Endothelial cell of umbilical vein (primary cell): ENCODE measurements around the gene NACA2. TPM values are rescaled to one million over a fixed set of nuclear protein-coding genes. Genes with fewer than 3 reads are reported as not detected.

Experiments
- BruUV-seq: library from RNA; stranded (reverse); fragments of 400-500 nt; replicated peaks from 2 replicates; lab custom pipeline; 2021; lab: Mats Ljungman, UMichigan
- CTCF ChIA-PET: fragments of 300-600, 350-600 bp; sonication (Branson Sonifier 250); formaldehyde crosslinking; loops from one replicate; lab custom pipeline; 2021; ENCODE audit warnings: antibody characterized with exemption, inconsistent platforms; lab: Charles Lee
- POLR2A ChIA-PET: fragments of 300-600, 350-600 bp; sonication (Branson Sonifier 250); formaldehyde crosslinking; loops from one replicate; lab custom pipeline; 2021; ENCODE audit warnings: antibody characterized with exemption, inconsistent platforms; lab: Charles Lee
- DNase-seq: peaks from one replicate; pipeline ENCODE4 v3.0.0-alpha.2; 2011; ENCODE audit warnings: low read depth, low spot score
- FAIRE-seq: peaks from 2 replicates; lab custom pipeline; 2011; peaks lifted over from hg19 to GRCh38; lab: Jason Lieb, UNC
- H2AFZ ChIP-seq: 2 replicates; pipeline ENCODE4 v1.6.0; 2012; ENCODE audit warnings: low read depth, low read length, control low read depth, inconsistent platforms
- H3K27ac ChIP-seq: 2 replicates; pipeline ENCODE4 v1.5.1; 2011; ENCODE audit warnings: low read depth, mild to moderate bottlenecking, control low read depth, low read length, moderate library complexity; ENCODE audit not compliant: insufficient read depth
- H3K27me3 ChIP-seq, 2 experiments: 2 replicates each; pipeline versions ENCODE4 v1.6.0 to v1.6.1; 2011; ENCODE audit warnings: low read length in 2 of 2, mixed read lengths in 1 of 2; ENCODE audit not compliant: control insufficient read depth in 2 of 2, insufficient read depth in 2 of 2
- H3K36me3 ChIP-seq, 2 experiments: 2 replicates in 1 of 2; 3 replicates in 1 of 2; pipeline ENCODE4 v1.5.1; 2011; ENCODE audit warnings: low read length in 2 of 2, mild to moderate bottlenecking in 1 of 2, moderate library complexity in 1 of 2; ENCODE audit not compliant: control insufficient read depth in 2 of 2, insufficient read depth in 2 of 2; ENCODE audit errors: extremely low read depth in 1 of 2
- H3K4me1 ChIP-seq: 3 replicates; pipeline ENCODE4 v1.5.1; 2011; ENCODE audit warnings: mild to moderate bottlenecking, low read length; ENCODE audit not compliant: control insufficient read depth, insufficient read depth; ENCODE audit errors: extremely low read depth
- H3K4me2 ChIP-seq: 2 replicates; pipeline ENCODE4 v1.6.1; 2011; ENCODE audit warnings: low read length, control low read depth, mixed read lengths; ENCODE audit not compliant: insufficient read depth
- H3K4me3 ChIP-seq, 3 experiments: fragments of 200-600 bp in 1 of 3; sonication (generic), shearing (Covaris generic) in 1 of 3; replicated peaks in 1 of 3; 2 replicates each; pipeline ENCODE4 v1.5.1; 2011 to 2016; ENCODE audit warnings: control low read depth in 3 of 3, low read length in 3 of 3, mild to moderate bottlenecking in 2 of 3, inconsistent platforms in 1 of 3, low read depth in 1 of 3, moderate library complexity in 1 of 3; ENCODE audit not compliant: insufficient read depth in 1 of 3
- H3K79me2 ChIP-seq: 2 replicates; pipeline ENCODE4 v1.6.0; 2012; ENCODE audit warnings: low read length, inconsistent platforms; ENCODE audit not compliant: control insufficient read depth, insufficient read depth
- H3K9ac ChIP-seq: replicated peaks from 2 replicates; pipeline ENCODE3; 2011; ENCODE audit warnings: low read length, control low read depth; ENCODE audit not compliant: insufficient read depth; ENCODE audit errors: extremely low read depth
- H3K9me1 ChIP-seq: replicated peaks from 3 replicates; pipeline ENCODE4 v1.6.0; 2011; ENCODE audit warnings: mild to moderate bottlenecking, low read length; ENCODE audit not compliant: control insufficient read depth, insufficient read depth; ENCODE audit errors: extremely low read depth
- H3K9me3 ChIP-seq: replicated peaks from 2 replicates; pipeline ENCODE4 v1.5.1; 2012; ENCODE audit warnings: low read length, inconsistent platforms; ENCODE audit not compliant: control insufficient read depth, insufficient read depth
- H4K20me1 ChIP-seq: replicated peaks from 2 replicates; pipeline ENCODE3; 2011; ENCODE audit warnings: mild to moderate bottlenecking, low read length; ENCODE audit not compliant: control insufficient read depth, insufficient read depth; ENCODE audit errors: extremely low read depth
- EZH2 ChIP-seq: IDR thresholded peaks from 2 replicates; pipeline ENCODE4 v1.6.1; 2012; ENCODE audit warnings: borderline replicate concordance, low read depth, mild to moderate bottlenecking, moderate library complexity, low read length, inconsistent platforms; ENCODE audit not compliant: severe bottlenecking
- FOS ChIP-seq: IDR thresholded peaks from 2 replicates; pipeline ENCODE4 v1.6.1; 2011; ENCODE audit warnings: mild to moderate bottlenecking, low read length, moderate library complexity, borderline replicate concordance; ENCODE audit not compliant: insufficient read depth
- GATA2 ChIP-seq: IDR thresholded peaks from 2 replicates; pipeline ENCODE4 v1.7.0; 2011; ENCODE audit warnings: low read depth, mild to moderate bottlenecking, moderate library complexity, mixed read lengths, low read length; ENCODE audit not compliant: insufficient read length, insufficient read depth
- JUN ChIP-seq: IDR thresholded peaks from 2 replicates; pipeline ENCODE4 v1.6.1; 2011; ENCODE audit warnings: borderline replicate concordance, low read depth; ENCODE audit not compliant: insufficient read length, insufficient read depth
- MYC ChIP-seq: IDR thresholded peaks from one replicate; pipeline ENCODE4 v1.6.1; 2011; ENCODE audit warnings: mild to moderate bottlenecking, low read depth, low read length
- POLR2A ChIP-seq: IDR thresholded peaks from 2 replicates; pipeline ENCODE4 v1.6.1; 2012; ENCODE audit warnings: low read depth, mild to moderate bottlenecking, control low read depth, low read length
- POLR2AphosphoS5 ChIP-seq: IDR thresholded peaks from 2 replicates; pipeline ENCODE4 v1.6.1; 2012; ENCODE audit warnings: low read depth, mild to moderate bottlenecking, control low read depth, low read length, moderate library complexity; ENCODE audit not compliant: insufficient read depth
- dilution Hi-C: fragments of 300-500 bp; cut with MboI; formaldehyde crosslinking; loops from one replicate; pipeline ENCODE4 v1.15.0; 2019; ENCODE audit warnings: low sequenced_read_pairs; ENCODE audit not compliant: extremely low pct_ligation_motif_present
- intact Hi-C: fragments of 100-400 bp; cut with micrococcal nuclease; formaldehyde crosslinking; loops from one replicate; pipeline ENCODE4 v1.10.0; 2022
- polyA plus RNA-seq, 4 experiments: library from polyadenylated mRNA; depleted of rRNA in 3 of 4; stranded (reverse) in 3 of 4; unstranded in 1 of 4; fragments of >200 nt; gene quantifications; 2 replicates each; pipeline versions ENCODE4 v1.2.1 to v1.2.3, GENCODE V29; 2011 to 2012; ENCODE audit warnings: missing spikeins in 1 of 4
- total RNA-seq: library from RNA; stranded (reverse); gene quantifications from 2 replicates; pipeline ENCODE4 v1.2.3, GENCODE V29; 2021
- TF ChIP-seq, protein P1 (sequence below): IDR thresholded peaks from 2 replicates; pipeline ENCODE4 v1.6.1; 2011; ENCODE audit not compliant: insufficient read depth, insufficient read length
- TF ChIP-seq, protein P2 (sequence below), 2 donors: IDR thresholded peaks; 1 replicate in 1 of 2; 2 replicates in 1 of 2; pipeline ENCODE4 v1.5.1; 2011; ENCODE audit warnings: low read length in 2 of 2, mild to moderate bottlenecking in 2 of 2, moderate library complexity in 2 of 2, control low read depth in 1 of 2, inconsistent platforms in 1 of 2, low read depth in 1 of 2; ENCODE audit not compliant: insufficient read depth in 1 of 2; ENCODE audit errors: extremely low read depth in 1 of 2

The NACA2 gene
- total and polyA plus RNA-seq, 2 donors (not counting 3 experiments of a cell fraction or from before 2014, with no cell fraction given): not detected

DNA sequence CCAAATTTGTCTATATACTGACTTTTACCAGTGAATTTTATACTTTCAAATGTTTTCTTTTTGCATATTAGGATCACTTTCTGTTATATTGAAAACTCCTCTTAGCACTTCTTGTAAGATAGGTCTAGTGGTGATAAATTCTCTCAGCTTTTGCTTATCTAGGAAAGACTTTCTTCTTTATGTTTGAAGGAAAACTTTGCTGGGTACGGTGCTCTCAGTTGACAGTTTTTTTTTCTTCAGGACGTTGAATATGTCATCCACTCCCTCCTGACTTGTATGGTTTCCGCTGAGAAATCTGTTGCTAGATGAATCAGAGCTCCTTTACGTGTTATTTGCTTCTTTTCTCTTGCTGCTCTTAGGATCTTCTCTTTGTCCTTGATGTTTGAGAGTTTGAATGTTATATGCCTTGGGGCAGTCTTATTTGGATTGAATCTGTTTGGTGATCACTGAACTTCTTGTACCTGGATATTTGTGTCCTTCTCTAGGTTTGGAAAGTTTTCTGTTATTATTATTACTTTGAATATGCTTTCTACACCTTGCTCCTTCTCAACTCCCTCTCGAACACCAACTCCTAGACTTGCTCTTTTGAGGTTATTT lies 44.0 kb upstream of the NACA2 start:
- dilution Hi-C loops: no loop called here
- DNase-seq (no peak), FAIRE-seq (no peak)
- no peak for TF ChIP-seq MYC
- TF ChIP-seq POLR2A: no peak
- TF ChIP-seq GATA2: no peak
- TF ChIP-seq, protein P1, sequence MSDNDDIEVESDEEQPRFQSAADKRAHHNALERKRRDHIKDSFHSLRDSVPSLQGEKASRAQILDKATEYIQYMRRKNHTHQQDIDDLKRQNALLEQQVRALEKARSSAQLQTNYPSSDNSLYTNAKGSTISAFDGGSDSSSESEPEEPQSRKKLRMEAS: no peak
- TF ChIP-seq, protein P2, sequence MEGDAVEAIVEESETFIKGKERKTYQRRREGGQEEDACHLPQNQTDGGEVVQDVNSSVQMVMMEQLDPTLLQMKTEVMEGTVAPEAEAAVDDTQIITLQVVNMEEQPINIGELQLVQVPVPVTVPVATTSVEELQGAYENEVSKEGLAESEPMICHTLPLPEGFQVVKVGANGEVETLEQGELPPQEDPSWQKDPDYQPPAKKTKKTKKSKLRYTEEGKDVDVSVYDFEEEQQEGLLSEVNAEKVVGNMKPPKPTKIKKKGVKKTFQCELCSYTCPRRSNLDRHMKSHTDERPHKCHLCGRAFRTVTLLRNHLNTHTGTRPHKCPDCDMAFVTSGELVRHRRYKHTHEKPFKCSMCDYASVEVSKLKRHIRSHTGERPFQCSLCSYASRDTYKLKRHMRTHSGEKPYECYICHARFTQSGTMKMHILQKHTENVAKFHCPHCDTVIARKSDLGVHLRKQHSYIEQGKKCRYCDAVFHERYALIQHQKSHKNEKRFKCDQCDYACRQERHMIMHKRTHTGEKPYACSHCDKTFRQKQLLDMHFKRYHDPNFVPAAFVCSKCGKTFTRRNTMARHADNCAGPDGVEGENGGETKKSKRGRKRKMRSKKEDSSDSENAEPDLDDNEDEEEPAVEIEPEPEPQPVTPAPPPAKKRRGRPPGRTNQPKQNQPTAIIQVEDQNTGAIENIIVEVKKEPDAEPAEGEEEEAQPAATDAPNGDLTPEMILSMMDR (IDR thresholded peaks at IDR 0.05; ENCODE audit: extremely low read depth in 1 of 2, insufficient read depth in 1 of 2, low read depth in 1 of 2, low read length in 2 of 2): no peak
- TF ChIP-seq EZH2: no peak
- TF ChIP-seq POLR2AphosphoS5: no peak
- no peak for TF ChIP-seq FOS
- TF ChIP-seq JUN: no peak
- POLR2A ChIA-PET: no interaction called here
- Histone ChIP-seq H3K4me3 (no peak overlapping the region), H3K27ac (no peak overlapping the region), H3K9me1 (no peaks in the 10 kb centered on the region), H3K4me1 (no peaks in the 10 kb centered on the region), H4K20me1 (no peaks in the 10 kb centered on the region), H3K4me2 (no peak overlapping the region), H3K27me3 (peaks cover 2 to 13% of the 10 kb centered on the region in 2 experiments), H3K9ac (no peak overlapping the region), H3K79me2 (no peaks in the 10 kb centered on the region), H3K9me3 (no peaks in the 10 kb centered on the region), H2AFZ (no peak overlapping the region), H3K36me3 (no peaks in the 10 kb centered on the region)
- intact Hi-C loops: loop anchor here (5.0 to 10.0 kb wide), 2 partner anchors 472 to 590 kb away; no protein-coding TSS in a partner anchor
- CTCF ChIA-PET: interaction anchor here (0.7 to 6.0 kb wide), 18 partner anchors 10 to 593 kb away, joined by 3 to 76 read pairs (median 4); no protein-coding TSS in a partner anchor
- no TSS peak for BruUV-seq
